Measurements from ENCODE around the gene KRT17.
"Not testable (repeated sequence)": the region's sequence is repeated elsewhere in the genome, so short reads cannot be mapped to it uniquely, and the experiment has no call there.

Gene KRT17

DNA sequence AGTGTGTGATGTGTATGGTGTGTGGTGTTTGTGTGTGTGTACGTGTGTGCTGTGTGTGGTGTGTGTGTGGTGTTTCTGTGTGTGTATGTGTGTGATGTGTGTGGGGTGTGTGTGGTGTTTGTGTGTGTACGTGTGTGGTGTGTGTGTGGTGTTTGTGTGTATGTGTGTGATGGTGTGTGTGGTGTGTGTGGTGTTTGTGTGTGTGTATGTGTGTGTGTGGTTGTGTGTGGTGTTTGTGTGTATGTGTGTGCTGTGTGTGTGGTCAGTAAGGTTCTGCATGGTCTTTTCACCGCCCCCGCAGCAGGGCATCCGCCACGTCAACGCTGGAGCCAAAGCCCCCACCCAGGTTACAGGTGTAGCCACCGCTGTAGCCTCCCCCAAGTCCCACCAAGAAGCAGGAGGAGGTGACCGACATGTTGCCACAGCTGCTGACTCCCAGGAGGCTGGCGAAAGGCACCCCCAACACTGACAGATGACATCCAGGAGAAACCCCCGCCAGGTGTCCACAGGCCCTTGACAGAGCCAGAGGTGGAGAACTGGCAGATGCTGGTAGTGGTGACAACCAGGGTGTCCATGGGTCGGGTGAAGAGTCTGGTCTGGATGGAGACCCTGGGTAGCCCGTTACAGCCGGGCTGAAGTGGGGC is 9.3 kb upstream of the KRT17 start:
- DNase-seq (ENCODE audit: low read depth) = peak; percentile 27

DNA sequence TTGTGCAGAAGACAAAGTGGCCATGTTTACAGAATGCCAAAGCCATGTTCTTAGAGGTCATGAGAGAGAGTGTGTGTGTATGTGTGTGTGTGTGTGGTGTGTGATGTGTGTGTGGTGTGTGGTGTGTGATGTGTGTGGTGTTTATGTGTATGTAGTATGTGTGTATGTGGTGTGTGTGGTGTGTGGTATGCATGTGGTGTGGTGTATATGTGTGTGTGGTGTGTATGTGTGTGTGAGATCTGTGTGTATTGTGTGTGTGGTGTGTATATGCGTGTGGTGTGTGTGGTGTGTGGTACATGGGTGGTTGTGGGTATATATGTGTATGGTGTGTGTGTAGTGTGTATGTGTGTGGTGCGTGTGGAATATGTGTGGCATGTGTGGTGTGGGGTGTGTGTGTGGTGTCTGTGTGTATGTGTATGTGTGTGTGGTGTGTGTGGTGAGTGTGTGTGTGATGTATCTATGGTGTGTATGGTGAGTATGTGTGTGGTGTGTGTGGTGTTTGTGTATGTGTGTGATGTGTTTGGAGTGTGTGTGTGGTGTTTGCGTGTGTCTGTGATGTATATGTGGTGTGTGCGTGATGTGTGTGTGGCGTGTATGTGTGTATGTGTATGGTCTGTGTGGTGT is 8.2 kb upstream of the KRT17 start:
- no peak for DNase-seq (ENCODE audit: low read depth)

- no peak for DNase-seq (ENCODE audit: low read depth)
Observed at GRCh38 chr17:41631898-41632285, 7.5 kb upstream of the KRT17 start.

DNA sequence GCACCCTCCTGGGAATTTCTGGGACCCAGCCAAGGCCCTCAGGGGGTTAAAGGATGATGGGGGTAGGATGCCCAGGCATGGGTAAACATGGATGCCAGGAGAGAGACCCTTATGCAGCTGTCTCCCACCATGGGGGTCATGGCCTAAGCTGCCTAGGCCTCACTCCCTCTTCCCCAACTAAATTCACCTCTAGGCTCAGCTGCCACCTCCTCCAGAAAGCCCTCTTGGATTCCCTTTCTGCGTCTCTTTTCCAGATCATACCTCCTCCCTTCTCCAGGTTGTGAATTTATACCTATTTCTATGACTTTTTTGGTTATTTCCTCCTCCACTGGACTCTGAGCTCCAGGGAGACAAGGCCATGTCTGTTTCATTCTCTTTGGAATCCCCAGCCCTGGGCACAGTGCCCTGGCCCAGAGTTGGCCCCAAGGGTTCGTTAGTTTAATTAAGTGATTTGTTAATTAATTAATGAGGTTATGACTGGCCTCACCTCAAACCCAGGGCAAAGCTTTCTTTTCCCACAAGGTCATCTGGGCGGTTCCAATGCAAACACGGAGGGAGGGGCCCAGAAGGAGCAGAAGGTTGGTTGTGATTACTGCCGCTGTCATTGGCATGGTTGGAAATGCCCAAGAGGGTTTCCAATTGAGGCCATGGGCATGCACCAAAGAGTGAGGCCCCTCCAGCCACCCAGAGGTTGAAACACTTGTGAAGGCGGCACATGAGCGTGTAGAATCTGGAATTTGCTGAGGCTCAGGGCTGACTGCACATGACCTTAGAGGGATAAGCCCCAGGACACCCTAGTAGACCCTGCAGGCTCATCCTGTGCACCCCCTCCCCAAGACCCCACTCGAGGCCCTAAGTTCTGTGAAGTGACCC is 6.9 kb upstream of the KRT17 start:
- no peak for DNase-seq (ENCODE audit: low read depth)

- DNase-seq (ENCODE audit: low read depth) = no peak
Observed at GRCh38 chr17:41629826-41630670, 5.7 kb upstream of the KRT17 start.

- no peak for DNase-seq (ENCODE audit: low read depth)
Observed at GRCh38 chr17:41629316-41629715, 4.9 kb upstream of the KRT17 start.

- not testable (repeated sequence) for DNase-seq (ENCODE audit: low read depth)
Observed at GRCh38 chr17:41628621-41629255, 4.4 kb upstream of the KRT17 start.

DNA sequence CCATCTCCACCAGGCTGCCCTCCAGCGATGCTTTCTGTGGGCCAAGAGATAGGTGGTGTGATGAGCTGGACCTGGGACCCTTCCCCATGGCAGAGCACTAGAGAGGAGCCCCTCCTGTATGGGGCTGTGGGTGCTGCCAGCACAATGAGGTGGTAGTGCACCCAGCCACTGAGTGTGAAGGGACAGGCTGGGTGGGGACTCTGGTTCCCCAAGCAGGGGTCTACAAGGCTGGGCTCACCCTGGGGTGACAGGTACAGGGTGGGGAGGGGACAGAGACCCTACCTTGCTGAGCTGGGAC is 3.6 kb upstream of the KRT17 start:
- not testable (repeated sequence) for DNase-seq (ENCODE audit: low read depth)

DNA sequence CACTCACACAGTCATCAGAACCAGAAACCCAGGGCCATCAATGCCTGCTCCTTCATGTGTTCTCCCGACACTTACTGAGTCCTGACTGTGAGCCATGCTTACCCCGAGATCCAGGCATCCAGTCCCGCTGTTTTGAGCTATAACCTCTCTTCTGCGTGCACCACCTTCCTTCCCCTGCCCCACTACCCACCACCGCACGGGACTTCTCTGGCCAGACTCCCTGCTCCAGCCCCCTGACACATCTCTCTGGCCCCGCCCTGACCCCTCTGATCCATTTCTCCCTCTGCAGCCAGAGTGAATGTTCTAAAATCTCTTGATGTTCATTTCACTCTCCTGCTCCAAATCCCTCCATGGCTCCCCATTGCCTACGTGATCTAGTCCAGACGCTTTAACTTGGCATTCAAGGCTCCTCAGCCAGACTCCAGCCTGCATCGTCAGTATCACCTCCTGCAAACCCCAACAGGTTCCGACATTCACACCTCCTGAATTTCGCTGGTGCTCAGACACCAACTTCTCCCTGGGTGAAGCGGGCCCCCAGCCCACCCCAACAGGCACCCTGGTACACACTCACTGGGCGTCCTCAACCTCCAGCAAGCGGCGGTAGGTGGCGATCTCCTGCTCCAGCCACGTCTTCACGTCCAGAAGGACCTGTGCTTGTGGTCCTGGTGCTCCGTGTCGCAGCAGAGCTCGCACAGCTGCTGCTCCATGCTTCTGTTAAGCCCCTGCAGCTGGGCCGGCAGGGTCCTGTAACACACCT is 3.1 kb upstream of the KRT17 start:
- no peak for DNase-seq (ENCODE audit: low read depth)

DNA sequence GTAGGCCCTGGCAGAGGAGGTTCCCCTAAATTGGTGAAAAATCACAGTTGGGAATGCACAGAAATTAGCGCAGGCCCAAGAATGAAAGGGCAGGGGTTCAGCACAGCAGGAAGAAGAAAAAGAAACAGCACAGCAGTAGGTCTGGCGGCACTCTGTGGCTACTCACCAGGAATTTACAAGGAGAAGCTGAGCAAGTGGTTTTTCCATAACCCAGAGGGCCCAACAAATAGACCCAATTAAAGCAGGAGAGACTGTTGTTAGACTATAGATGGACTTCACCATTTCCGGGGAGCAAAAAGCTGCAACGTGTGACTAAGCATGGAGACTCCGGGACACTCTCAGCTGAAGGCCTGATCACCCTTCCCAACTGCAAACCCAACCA is 2.5 kb upstream of the KRT17 start:
- DNase-seq (ENCODE audit: low read depth) = not testable (repeated sequence)

DNA sequence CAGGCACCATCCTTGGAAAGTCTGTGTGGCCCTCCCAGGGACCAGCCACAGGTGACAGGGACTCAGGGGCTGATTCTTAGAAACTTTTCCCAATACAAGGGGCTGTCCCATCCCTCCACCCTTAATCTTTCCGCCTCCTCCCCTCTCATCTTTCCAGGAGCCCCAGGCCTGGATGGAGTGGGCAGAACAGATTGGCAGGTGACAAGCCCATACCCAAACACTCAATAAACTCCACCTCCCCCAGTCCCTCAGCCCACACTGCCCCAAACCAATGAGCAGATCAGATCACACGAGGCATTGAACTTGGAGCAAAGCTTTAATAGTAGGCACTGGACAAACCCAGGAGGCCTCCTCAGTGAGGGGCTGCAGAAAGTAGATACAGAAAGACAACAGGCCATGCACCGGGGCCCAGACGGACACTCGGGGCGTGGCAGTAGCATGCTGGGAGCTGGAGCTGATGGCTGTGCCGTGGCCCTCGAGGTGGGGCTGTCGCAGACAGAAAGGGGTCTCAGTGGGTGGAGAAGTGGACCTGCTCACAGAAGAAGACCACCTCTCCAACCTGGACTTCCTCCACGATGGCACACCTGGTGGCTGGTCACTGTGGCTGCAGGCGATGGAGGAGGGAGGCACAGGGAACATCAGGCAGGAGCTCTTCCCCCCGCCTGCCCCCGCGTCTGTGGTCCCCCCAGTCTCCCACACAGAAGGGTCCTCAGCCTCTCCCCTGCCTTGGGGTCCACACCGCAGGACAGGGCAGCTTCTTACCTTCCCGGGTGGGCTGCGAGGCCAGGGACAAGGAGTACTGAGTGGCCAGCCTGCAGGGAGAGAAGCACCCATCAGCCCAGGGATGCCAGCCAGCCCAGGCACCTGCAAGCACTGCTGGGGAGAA is 1.9 kb upstream of the KRT17 start:
- DNase-seq (ENCODE audit: low read depth) = not testable (repeated sequence)

DNA sequence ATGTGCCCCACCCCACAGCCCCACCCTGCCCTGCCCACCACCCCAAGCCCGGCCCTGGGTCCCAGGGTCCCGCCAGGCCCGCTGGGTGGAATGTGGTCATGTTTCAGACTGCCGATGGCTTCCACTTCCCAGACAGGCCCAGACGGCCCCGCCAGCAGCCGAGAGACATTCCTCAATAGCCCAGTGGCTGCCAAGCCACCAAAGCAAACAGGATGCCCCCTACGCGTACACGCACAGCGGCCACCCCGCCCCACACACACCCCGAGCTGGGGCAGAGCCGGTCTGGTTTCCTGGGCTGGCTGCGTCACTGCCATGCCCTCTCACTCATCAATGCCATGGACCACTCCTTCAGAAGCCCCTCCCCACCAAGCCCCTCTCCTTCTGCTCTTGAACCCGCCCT is 1.2 kb upstream of the KRT17 start:
- DNase-seq (ENCODE audit: low read depth) = no peak

DNA sequence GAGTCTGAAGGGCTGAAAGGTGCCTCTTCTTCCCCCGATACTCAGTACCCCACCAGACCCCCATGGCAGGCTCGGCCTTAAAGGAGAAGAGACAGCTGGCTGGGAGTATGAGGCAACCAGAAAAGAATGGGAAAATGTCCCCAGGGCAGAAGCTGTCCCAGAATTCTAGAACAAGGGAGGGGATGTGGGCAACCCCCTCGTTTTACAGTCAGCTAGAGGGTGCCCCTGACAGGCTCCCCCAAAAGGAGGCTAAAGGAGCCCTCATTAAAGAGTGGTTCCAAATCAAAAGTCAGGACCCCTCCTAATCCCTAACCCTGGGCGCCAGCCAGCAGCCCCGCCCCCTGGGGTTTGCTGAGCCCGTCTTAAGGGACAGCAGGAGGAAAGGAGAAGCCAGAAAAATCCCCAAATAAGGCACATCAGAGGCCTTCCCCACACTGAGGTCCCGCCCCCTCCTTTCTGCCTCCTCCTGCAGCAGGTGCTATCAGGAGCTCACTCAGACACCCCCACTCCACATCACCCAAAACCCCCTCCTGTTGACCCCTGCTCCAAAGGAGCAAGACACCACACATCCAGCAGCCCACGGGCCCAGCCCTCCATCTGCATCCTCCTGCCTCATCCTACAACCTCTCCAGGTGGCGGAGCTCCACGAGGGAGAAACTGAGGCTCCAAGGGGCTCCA is 1.1 kb downstream of the KRT17 start:
- not testable (repeated sequence) for DNase-seq (ENCODE audit: low read depth)

- not testable (repeated sequence) for DNase-seq (ENCODE audit: low read depth)
Observed at GRCh38 chr17:41622340-41623183, 1.8 kb downstream of the KRT17 start.

- DNase-seq (ENCODE audit: low read depth) = no peak
Observed at GRCh38 chr17:41621916-41622315, 2.5 kb downstream of the KRT17 start.

DNA sequence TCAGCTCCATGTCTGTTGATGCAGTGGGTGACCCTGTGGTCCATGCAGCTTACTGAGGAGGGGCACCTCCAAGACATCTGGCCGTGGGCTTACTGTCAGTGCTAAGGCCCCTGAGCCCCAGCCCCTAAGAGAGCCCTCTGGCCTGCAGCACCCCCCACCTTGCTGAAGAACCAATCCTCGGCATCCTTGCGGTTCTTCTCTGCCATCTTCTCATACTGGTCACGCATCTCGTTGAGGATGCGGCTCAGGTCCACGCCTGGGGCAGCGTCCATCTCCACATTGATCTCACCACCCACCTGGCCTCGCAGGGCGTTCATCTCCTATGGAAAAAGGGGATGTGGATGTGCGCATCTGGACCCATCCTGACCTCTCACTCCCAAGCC is 2.9 kb downstream of the KRT17 start:
- DNase-seq (ENCODE audit: low read depth) = not testable (repeated sequence)

- no peak for DNase-seq (ENCODE audit: low read depth)
Observed at GRCh38 chr17:41620583-41621434, 3.6 kb downstream of the KRT17 start.
